ENCODE measurements around the gene RFK. TPM values are rescaled to one million over a fixed set of nuclear protein-coding genes. Genes with fewer than 3 reads are reported as not detected.

Gene RFK
- total and polyA plus RNA-seq, 2 of the 13 experiments (the other 11 are each of a cell fraction or from before 2014, with no cell fraction given): 18.2 to 37.2 TPM

- TF ChIP-seq ZNF512 (CRISPR knock-in tag; IDR thresholded peaks at IDR 0.05): no peak
- TF ChIP-seq ZNF510 (CRISPR knock-in tag; IDR thresholded peaks at IDR 0.05; ENCODE audit: low read depth): no peak
- TF ChIP-seq ZBTB20 (CRISPR knock-in tag; IDR thresholded peaks at IDR 0.05; ENCODE audit: borderline replicate concordance, low read depth): no peak
- no peak for TF ChIP-seq DDIT3 (CRISPR knock-in tag; IDR thresholded peaks at IDR 0.05)
- no peak for TF ChIP-seq ZNF670 (CRISPR knock-in tag; IDR thresholded peaks at IDR 0.05; ENCODE audit: borderline replicate concordance)
- no peak for TF ChIP-seq PRDM4 (CRISPR knock-in tag; IDR thresholded peaks at IDR 0.05; ENCODE audit: borderline replicate concordance)
- TF ChIP-seq HMGA1 (CRISPR knock-in tag; conservative IDR thresholded peaks at IDR 0.05): no peak
- TF ChIP-seq HOXA7 (CRISPR knock-in tag; IDR thresholded peaks at IDR 0.05): no peak
- TF ChIP-seq TBP (CRISPR knock-in tag; IDR thresholded peaks at IDR 0.05): no peak
- no peak for TF ChIP-seq ZBTB21 (CRISPR knock-in tag; IDR thresholded peaks at IDR 0.05)
- no peak for TF ChIP-seq SKIL (CRISPR knock-in tag; IDR thresholded peaks at IDR 0.05; ENCODE audit: borderline replicate concordance)
- no peak for TF ChIP-seq PBX2 (CRISPR knock-in tag; IDR thresholded peaks at IDR 0.05)
- TF ChIP-seq RELA (CRISPR knock-in tag; IDR thresholded peaks at IDR 0.05): no peak
- TF ChIP-seq ZNF33A (CRISPR knock-in tag; IDR thresholded peaks at IDR 0.05; ENCODE audit: borderline replicate concordance): no peak
- TF ChIP-seq MED8 (CRISPR knock-in tag; IDR thresholded peaks at IDR 0.05; ENCODE audit: insufficient replicate concordance): no peak
- no peak; the same call in 1 of the 2 replicates for TF ChIP-seq ZNF362 (CRISPR knock-in tag; IDR thresholded peaks at IDR 0.05; ENCODE audit: borderline replicate concordance)
- TF ChIP-seq ZNF713 (CRISPR knock-in tag; IDR thresholded peaks at IDR 0.05): no peak
- no peak for TF ChIP-seq ZNF460 (CRISPR knock-in tag; IDR thresholded peaks at IDR 0.05; ENCODE audit: borderline replicate concordance)
- no peak for TF ChIP-seq ZNF570 (CRISPR knock-in tag; IDR thresholded peaks at IDR 0.05; ENCODE audit: borderline replicate concordance)
These were observed 29.3 kb upstream of the RFK start (continued) for GRCh38 chr9:76423216-76424177.

All from HepG2 (cell line).